GM19351 (cell line): ENCODE measurements around the gene CSNK1D.
"Not testable (repeated sequence)": the region's sequence is repeated elsewhere in the genome, so short reads cannot be mapped to it uniquely, and the experiment has no call there.

Experiments used
- ATAC-seq: cut with Tn5 transposase; IDR thresholded peaks from one replicate; pipeline ENCODE4 v1.9.1; 2021; ENCODE audit warnings: mild to moderate bottlenecking, moderate library complexity; ENCODE audit not compliant: unreplicated experiment

The CSNK1D gene

GRCh38 chr17:82217120-82217529, 56.4 kb downstream of the CSNK1D start:
- no peak for ATAC-seq

DNA sequence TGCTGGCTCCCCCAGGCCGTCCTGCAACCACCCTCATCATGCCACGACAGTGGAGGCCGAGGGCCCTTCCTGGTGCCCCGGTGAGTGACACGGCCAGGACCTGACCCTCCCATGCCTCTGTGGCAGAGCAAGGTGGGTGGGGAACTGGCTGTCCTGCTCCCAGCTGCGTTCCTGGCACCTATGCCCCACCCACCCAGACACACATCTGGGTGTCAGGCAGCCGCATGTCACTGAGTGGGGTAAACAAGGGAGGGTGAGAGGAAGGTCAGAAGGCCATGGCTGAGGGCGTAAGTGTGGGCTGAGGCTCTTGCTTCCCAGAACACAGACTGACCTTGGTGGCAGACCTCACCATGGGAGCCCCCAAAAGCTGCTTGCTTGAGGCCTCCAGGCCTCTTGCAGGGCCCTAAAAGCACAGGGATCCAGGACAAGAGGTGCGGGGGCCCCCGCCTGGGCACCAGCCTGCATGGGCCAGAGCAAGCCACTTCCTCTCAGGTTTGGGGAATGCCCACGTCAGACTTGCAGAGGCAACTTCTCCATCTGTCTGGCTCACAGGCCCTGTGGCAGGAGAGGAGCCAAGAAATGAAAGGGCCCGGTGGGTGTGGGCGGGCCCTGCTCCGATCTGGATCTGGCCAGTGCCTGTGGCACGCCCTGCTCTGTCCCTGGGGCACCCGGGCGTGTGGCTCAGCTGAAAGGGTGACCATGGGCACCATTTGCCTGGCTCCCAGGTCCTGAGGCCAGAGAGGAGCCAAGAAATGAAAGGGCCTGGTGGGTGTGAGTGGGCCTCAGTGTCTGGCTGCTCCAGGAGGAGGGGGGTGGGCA, 57.0 kb downstream of the CSNK1D start:
- ATAC-seq = no peak

DNA sequence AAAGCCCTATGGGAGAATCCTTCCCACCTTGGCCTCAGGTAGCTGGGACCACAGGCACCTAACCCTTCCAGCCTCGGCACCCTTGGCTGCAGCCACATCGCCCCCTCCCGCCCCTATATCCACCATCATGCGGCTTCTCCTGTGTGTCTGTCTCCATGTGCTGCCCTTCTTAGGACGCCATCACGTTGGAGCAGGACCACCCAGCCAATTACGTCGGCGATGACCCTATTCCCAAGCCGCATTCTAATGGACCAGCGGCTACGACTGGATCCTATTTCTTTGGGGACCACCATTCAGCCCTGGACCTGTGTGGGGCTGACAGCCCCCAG, 57.6 kb downstream of the CSNK1D start:
- no peak for ATAC-seq

GRCh38 chr17:82215095-82215971, 58.2 kb downstream of the CSNK1D start:
- ATAC-seq = no peak

- no peak for ATAC-seq
These were observed 59.4 kb downstream of the CSNK1D start for GRCh38 chr17:82214012-82214628.

- ATAC-seq = peak; percentile 12
These were observed 60.1 kb downstream of the CSNK1D start for GRCh38 chr17:82213251-82214011.

- peak; percentile 63 for ATAC-seq
These were observed 60.9 kb downstream of the CSNK1D start, which contains the start of gene CCDC57 for GRCh38 chr17:82212331-82213250. Gene CCDC57, minus strand, starts transcription at chr17:82212842. Its CDS starts 10,898 bp downstream, at chr17:82201944.

- not testable (repeated sequence) for ATAC-seq
These were observed 62.8 kb downstream of the CSNK1D start for GRCh38 chr17:82210655-82211054.

GRCh38 chr17:82205720-82206508, 67.6 kb downstream of the CSNK1D start:
- ATAC-seq = no peak

GRCh38 chr17:82204831-82205719, 68.4 kb downstream of the CSNK1D start:
- ATAC-seq = no peak

DNA sequence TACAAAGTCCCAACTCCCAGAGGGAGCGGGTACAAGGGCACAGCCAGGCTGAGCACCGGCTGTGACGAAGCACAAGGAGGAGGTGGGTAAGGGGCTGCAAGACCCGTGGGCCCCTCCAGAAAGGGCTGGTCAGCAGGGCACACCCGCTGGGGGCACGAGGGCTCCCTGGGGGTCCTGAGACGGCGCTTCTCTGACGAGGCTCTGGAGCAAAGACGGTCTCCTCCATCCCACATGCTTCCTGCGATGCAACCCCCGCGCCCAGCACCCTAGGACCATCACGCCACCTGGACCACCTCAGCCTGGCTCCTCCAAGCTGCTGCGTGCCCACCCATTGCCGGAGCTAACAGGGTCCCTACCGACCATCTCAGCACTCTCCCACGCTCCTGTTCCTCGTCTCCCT, 69.6 kb downstream of the CSNK1D start:
- no peak for ATAC-seq

GRCh38 chr17:82202981-82203380, 70.5 kb downstream of the CSNK1D start:
- ATAC-seq = no peak

- no peak for ATAC-seq
These were observed 72.0 kb downstream of the CSNK1D start for GRCh38 chr17:82201498-82201910.

DNA sequence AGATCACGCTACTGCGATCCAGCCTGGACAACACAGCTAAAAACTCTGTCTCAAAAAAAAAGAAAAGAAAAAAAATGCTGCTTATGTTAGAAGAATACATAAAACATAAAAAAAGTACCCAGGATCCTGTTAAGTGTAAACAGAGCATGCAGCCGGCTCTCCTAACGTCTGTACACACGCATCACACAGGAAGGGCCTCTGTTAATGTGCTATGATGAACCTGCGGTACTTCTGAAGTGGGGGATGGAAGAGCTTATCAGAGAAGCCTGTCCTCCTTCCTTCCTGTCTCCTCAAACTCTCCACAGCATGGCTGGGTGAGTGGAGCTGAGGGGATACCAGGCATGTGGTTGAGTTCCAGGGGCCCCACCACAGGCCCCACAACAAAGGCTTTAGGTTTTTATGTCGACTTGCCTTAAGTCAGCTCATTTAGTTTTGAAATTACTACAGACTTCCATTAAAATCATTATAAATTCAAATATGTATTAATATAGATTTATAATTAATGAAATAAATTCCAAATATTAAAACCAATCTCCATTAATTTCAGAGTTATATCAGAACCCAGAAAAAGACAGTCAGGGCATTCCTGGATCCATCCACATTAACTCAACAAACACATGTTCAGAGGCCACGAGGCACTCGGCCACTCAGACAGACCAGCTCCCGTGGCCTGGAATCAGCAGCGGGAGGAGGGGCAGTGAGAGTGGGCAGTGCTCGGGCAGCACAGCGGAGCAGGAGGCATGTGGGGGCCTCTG, 72.6 kb downstream of the CSNK1D start:
- ATAC-seq = no peak

DNA sequence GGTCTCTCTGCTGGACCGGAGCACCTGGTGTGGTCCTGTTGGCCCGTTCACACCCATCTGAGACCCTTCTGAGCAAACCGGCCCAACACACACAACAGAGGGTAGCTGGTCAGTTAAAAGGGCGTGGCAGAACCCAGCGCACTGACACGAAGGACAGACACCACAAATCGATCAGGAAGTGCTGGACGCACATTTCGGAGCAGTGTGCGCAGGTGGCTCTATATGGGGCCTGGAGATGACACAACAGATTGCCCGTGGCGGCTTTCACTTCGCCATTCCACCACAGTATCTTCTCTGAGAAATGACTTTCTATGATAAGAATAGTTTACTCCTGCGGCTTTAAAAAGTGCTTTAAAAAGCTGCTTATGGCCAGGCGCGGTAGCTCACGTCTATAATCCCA, 73.4 kb downstream of the CSNK1D start:
- no peak for ATAC-seq

GRCh38 chr17:82199496-82199895, 74.0 kb downstream of the CSNK1D start:
- no peak for ATAC-seq

DNA sequence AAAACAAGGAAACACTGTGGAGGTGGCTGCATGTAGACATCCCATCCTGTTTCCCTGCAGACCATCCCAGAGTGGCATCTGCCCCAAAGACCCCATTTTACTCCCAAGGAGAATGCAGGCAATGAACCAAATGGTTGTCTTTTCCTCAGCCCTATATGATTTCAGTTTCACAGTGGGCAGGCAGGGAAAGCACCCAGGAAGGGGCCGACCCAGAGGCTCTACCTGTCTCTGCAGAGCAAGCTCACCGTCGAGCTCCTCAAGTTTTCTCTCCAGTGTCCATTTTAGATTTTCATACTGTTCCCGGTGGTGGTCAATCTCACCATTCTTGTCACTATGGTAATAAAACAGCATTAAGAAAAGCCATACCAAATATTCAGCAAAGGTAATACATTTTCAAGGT, 75.4 kb downstream of the CSNK1D start:
- ATAC-seq = no peak
